HUES64 (cell line): ENCODE results near the gene TEX2.
"Not testable (repeated sequence)": the region's sequence is repeated elsewhere in the genome, so short reads cannot be mapped to it uniquely, and the experiment has no call there.

Experiments
- H3K27ac ChIP-seq: 2 replicates; pipeline ENCODE4 v1.7.0; 2013; ENCODE audit warnings: low read depth, low read length, inconsistent platforms
- H3K27me3 ChIP-seq: 2 replicates; pipeline ENCODE4 v1.6.1; 2013; ENCODE audit warnings: mild to moderate bottlenecking, low read length; ENCODE audit not compliant: insufficient read depth
- H3K36me3 ChIP-seq: 2 replicates; pipeline ENCODE4 v1.6.1; 2013; ENCODE audit warnings: mild to moderate bottlenecking, low read length; ENCODE audit not compliant: insufficient read depth
- H3K4me1 ChIP-seq: 2 replicates; pipeline ENCODE4 v1.6.1; 2013; ENCODE audit warnings: mild to moderate bottlenecking, low read length, moderate library complexity; ENCODE audit not compliant: insufficient read depth
- H3K4me3 ChIP-seq: 2 replicates; pipeline ENCODE4 v1.5.1; 2013; ENCODE audit warnings: mild to moderate bottlenecking, low read length, moderate library complexity
- H3K9ac ChIP-seq: 2 replicates; pipeline ENCODE4 v1.6.1; 2013; ENCODE audit warnings: mild to moderate bottlenecking, low read depth, low read length
- H3K9me3 ChIP-seq: 2 replicates; pipeline ENCODE4 v1.6.1; 2013; ENCODE audit warnings: low read depth, low read length; ENCODE audit not compliant: insufficient read depth
- WGBS: fragments of 150-250, 120-280 bp; methylation state at CpG from one replicate; pipeline ENCODE4 v1.1.7; 2013; ENCODE audit warnings: missing lambda C conversion rate; 5-methylcytosine and 5-hydroxymethylcytosine counted together

Gene TEX2

GRCh38 chr17:64177311-64178010 lies 85.6 kb downstream of the TEX2 start:
- H3K27me3 ChIP-seq: no peaks in the 10 kb centered on the region
- WGBS: 94% methylated on average over 6 of the region's 7 CpGs
- H3K9me3 ChIP-seq: no peaks in the 10 kb centered on the region
- H3K36me3 ChIP-seq: peaks cover 7% of the 10 kb centered on the region; the same call in 1 of the 2 replicates
- H3K9ac ChIP-seq: no peak overlapping the region
- no peak overlapping the region for H3K4me3 ChIP-seq
- no peaks in the 10 kb centered on the region for H3K4me1 ChIP-seq
- no peak overlapping the region for H3K27ac ChIP-seq

- Histone ChIP-seq H3K4me3 (no peak overlapping the region), H3K36me3 (peaks cover 7% of the 10 kb centered on the region; the same call in 1 of the 2 replicates), H3K9me3 (no peaks in the 10 kb centered on the region)
Measured at GRCh38 chr17:64176556-64176955, 86.5 kb downstream of the TEX2 start.

GRCh38 chr17:64174686-64175456 lies 88.2 kb downstream of the TEX2 start:
- Histone ChIP-seq H3K9ac (no peak overlapping the region), H3K9me3 (no peaks in the 10 kb centered on the region), H3K4me3 (no peak overlapping the region), H3K36me3 (peaks cover 10% of the 10 kb centered on the region; the same call in 1 of the 2 replicates), H3K27ac (no peak overlapping the region), H3K4me1 (no peaks in the 10 kb centered on the region), H3K27me3 (no peaks in the 10 kb centered on the region)
- 96% methylated on average over 7 of the region's 7 CpGs for WGBS

More at GRCh38 chr17:64176556-64176955, 86.5 kb downstream of the TEX2 start:
- no peak overlapping the region for H3K9ac ChIP-seq
- H3K4me1 ChIP-seq: no peaks in the 10 kb centered on the region
- no peaks in the 10 kb centered on the region for H3K27me3 ChIP-seq
- H3K27ac ChIP-seq: no peak overlapping the region

GRCh38 chr17:64173646-64174045 lies 89.4 kb downstream of the TEX2 start:
- Histone ChIP-seq H3K4me1 (no peaks in the 10 kb centered on the region), H3K9ac (no peak overlapping the region), H3K4me3 (no peak overlapping the region), H3K27me3 (no peaks in the 10 kb centered on the region), H3K27ac (no peak overlapping the region), H3K9me3 (no peaks in the 10 kb centered on the region), H3K36me3 (peaks cover 8% of the 10 kb centered on the region; the same call in 1 of the 2 replicates)
- WGBS: 93% methylated on average over 3 of the region's 3 CpGs

- no peak overlapping the region for H3K4me3 ChIP-seq
- 88% methylated on average over 3 of the region's 3 CpGs for WGBS
- H3K9me3 ChIP-seq: no peaks in the 10 kb centered on the region
- H3K36me3 ChIP-seq: peaks cover 7% of the 10 kb centered on the region; the same call in 1 of the 2 replicates
- H3K27ac ChIP-seq: no peak overlapping the region
- H3K27me3 ChIP-seq: no peaks in the 10 kb centered on the region
- no peak overlapping the region for H3K9ac ChIP-seq
- no peaks in the 10 kb centered on the region for H3K4me1 ChIP-seq
Measured at GRCh38 chr17:64172510-64172909, 90.5 kb downstream of the TEX2 start.

- Histone ChIP-seq H3K9me3 (no peaks in the 10 kb centered on the region), H3K4me1 (no peaks in the 10 kb centered on the region), H3K36me3 (peaks cover 4% of the 10 kb centered on the region; the same call in 1 of the 2 replicates), H3K27ac (no peak overlapping the region), H3K9ac (no peak overlapping the region), H3K27me3 (no peaks in the 10 kb centered on the region), H3K4me3 (no peak overlapping the region)
- 94% methylated on average over 7 of the region's 8 CpGs for WGBS
Measured at GRCh38 chr17:64171041-64171440, 92.0 kb downstream of the TEX2 start.

GRCh38 chr17:64170286-64170685 lies 92.8 kb downstream of the TEX2 start:
- Histone ChIP-seq H3K9me3 (no peaks in the 10 kb centered on the region), H3K27ac (no peak overlapping the region), H3K9ac (no peak overlapping the region), H3K4me3 (no peak overlapping the region), H3K4me1 (no peaks in the 10 kb centered on the region), H3K36me3 (peaks cover 4% of the 10 kb centered on the region; the same call in 1 of the 2 replicates), H3K27me3 (no peaks in the 10 kb centered on the region)
- 83% methylated on average over 4 of the region's 4 CpGs for WGBS

- WGBS: 91% methylated on average over 3 of the region's 3 CpGs
- not testable (repeated sequence) for H3K27me3 ChIP-seq, H3K9me3 ChIP-seq, H3K27ac ChIP-seq, H3K36me3 ChIP-seq, H3K4me1 ChIP-seq, H3K4me3 ChIP-seq, H3K9ac ChIP-seq
Measured at GRCh38 chr17:64167666-64168065, 95.4 kb downstream of the TEX2 start.

- peaks cover 4% of the 10 kb centered on the region; the same call in 1 of the 2 replicates for H3K36me3 ChIP-seq
- H3K4me3 ChIP-seq: no peak overlapping the region
- WGBS: 98% methylated on average over 3 of the region's 3 CpGs
- no peak overlapping the region for H3K9ac ChIP-seq
- no peaks in the 10 kb centered on the region for H3K9me3 ChIP-seq
- H3K27ac ChIP-seq: no peak overlapping the region
- no peaks in the 10 kb centered on the region for H3K4me1 ChIP-seq
- no peaks in the 10 kb centered on the region for H3K27me3 ChIP-seq
Measured at GRCh38 chr17:64166876-64167275, 96.2 kb downstream of the TEX2 start.

GRCh38 chr17:64165347-64165746 lies 97.7 kb downstream of the TEX2 start:
- peaks cover 4% of the 10 kb centered on the region; the same call in 1 of the 2 replicates for H3K36me3 ChIP-seq
- no peaks in the 10 kb centered on the region for H3K27me3 ChIP-seq
- H3K9ac ChIP-seq: no peak overlapping the region
- no peaks in the 10 kb centered on the region for H3K4me1 ChIP-seq
- no peak overlapping the region for H3K4me3 ChIP-seq
- H3K27ac ChIP-seq: no peak overlapping the region
- 89% methylated on average over 4 of the region's 4 CpGs for WGBS
- H3K9me3 ChIP-seq: no peaks in the 10 kb centered on the region

GRCh38 chr17:64164596-64165285 lies 98.3 kb downstream of the TEX2 start:
- no peaks in the 10 kb centered on the region for H3K36me3 ChIP-seq
- 97% methylated on average over 6 of the region's 6 CpGs for WGBS

More at GRCh38 chr17:64164596-64165285, 98.3 kb downstream of the TEX2 start:
- Histone ChIP-seq H3K4me3 (no peak overlapping the region), H3K4me1 (no peaks in the 10 kb centered on the region), H3K27ac (no peak overlapping the region), H3K9me3 (no peaks in the 10 kb centered on the region), H3K9ac (no peak overlapping the region), H3K27me3 (no peaks in the 10 kb centered on the region)
